Endothelial cell of umbilical vein (primary cell): ENCODE data around the gene ELMO1.

ENCODE experiments used
- CTCF ChIP-seq, 2 donors: IDR thresholded peaks; 1 replicate in 1 of 2; 2 replicates in 1 of 2; pipeline ENCODE4 v1.5.1; 2011; ENCODE audit warnings: low read length in 2 of 2, mild to moderate bottlenecking in 2 of 2, moderate library complexity in 2 of 2, control low read depth in 1 of 2, inconsistent platforms in 1 of 2, low read depth in 1 of 2; ENCODE audit not compliant: insufficient read depth in 1 of 2; ENCODE audit errors: extremely low read depth in 1 of 2
- EZH2 ChIP-seq: IDR thresholded peaks from 2 replicates; pipeline ENCODE4 v1.6.1; 2012; ENCODE audit warnings: borderline replicate concordance, low read depth, mild to moderate bottlenecking, moderate library complexity, low read length, inconsistent platforms; ENCODE audit not compliant: severe bottlenecking
- JUN ChIP-seq: IDR thresholded peaks from 2 replicates; pipeline ENCODE4 v1.6.1; 2011; ENCODE audit warnings: borderline replicate concordance, low read depth; ENCODE audit not compliant: insufficient read length, insufficient read depth
- MAX ChIP-seq: IDR thresholded peaks from 2 replicates; pipeline ENCODE4 v1.6.1; 2011; ENCODE audit not compliant: insufficient read depth, insufficient read length
- MYC ChIP-seq: IDR thresholded peaks from one replicate; pipeline ENCODE4 v1.6.1; 2011; ENCODE audit warnings: mild to moderate bottlenecking, low read depth, low read length
- POLR2A ChIP-seq: IDR thresholded peaks from 2 replicates; pipeline ENCODE4 v1.6.1; 2012; ENCODE audit warnings: low read depth, mild to moderate bottlenecking, control low read depth, low read length
- POLR2AphosphoS5 ChIP-seq: IDR thresholded peaks from 2 replicates; pipeline ENCODE4 v1.6.1; 2012; ENCODE audit warnings: low read depth, mild to moderate bottlenecking, control low read depth, low read length, moderate library complexity; ENCODE audit not compliant: insufficient read depth

DNA sequence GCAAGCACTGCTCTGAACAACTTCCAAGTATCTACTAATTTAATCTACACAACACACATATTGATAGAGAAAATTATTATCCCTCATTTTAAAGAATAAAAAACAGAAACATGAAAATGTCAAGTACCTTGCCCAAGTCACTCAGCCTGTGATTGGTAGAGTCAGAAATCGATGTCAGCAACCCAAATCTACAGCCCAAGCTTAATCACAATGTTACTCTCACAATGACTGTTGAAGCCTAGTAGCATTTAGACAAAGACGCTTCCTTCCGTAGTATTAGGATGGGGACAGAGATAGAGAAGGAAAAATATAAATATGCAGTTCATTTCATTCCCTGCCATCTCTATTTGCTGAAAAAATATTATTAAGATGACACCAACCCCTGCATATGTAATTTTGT is 242.5 kb downstream of the ELMO1 start:
- TF ChIP-seq MAX (no peak), CTCF (IDR thresholded peaks at IDR 0.05; ENCODE audit: extremely low read depth in 1 of 2, insufficient read depth in 1 of 2, low read depth in 1 of 2, low read length in 2 of 2) (no peak), EZH2 (no peak), POLR2A (no peak), POLR2AphosphoS5 (no peak), MYC (no peak), JUN (no peak)
